H1 (cell line): ENCODE results near the gene RDH5. TPM values are rescaled to one million over a fixed set of nuclear protein-coding genes. Genes with fewer than 3 reads are reported as not detected.
A peak's percentile ranks its signal among the peaks of the same experiment; 100 is the strongest.

Source experiments
- CTCF ChIA-PET: fragments of 300-600 bp; sonication (Branson Sonifier 250); formaldehyde crosslinking; loops from one replicate; lab custom pipeline; 2021; ENCODE audit not compliant: partially characterized antibody; lab: Charles Lee
- POLR2A ChIA-PET: fragments of 300-600 bp; sonication (Branson Sonifier 250); formaldehyde crosslinking; loops from one replicate; lab custom pipeline; 2021; ENCODE audit warnings: inconsistent platforms; ENCODE audit not compliant: partially characterized antibody; lab: Charles Lee
- DNase-seq, 2 experiments: peaks; one replicate each; pipeline versions ENCODE4 v3.0.0 to v3.0.0-alpha.2; 2010 to 2022; ENCODE audit warnings: low spot score in 2 of 2, low read depth in 1 of 2, mixed read lengths in 1 of 2
- FAIRE-seq: peaks from 2 replicates; lab custom pipeline; 2011; peaks lifted over from hg19 to GRCh38; lab: Jason Lieb, UNC
- H2AFZ ChIP-seq: 2 replicates; pipeline ENCODE4 v1.8.1; 2012; ENCODE audit warnings: low read length, inconsistent platforms
- H2AK5ac ChIP-seq: 2 replicates; pipeline ENCODE4 v1.6.1; 2013; ENCODE audit warnings: low read depth, low read length
- H2BK120ac ChIP-seq: replicated peaks from 2 replicates; pipeline ENCODE3; 2013; ENCODE audit warnings: low read depth, low read length, inconsistent platforms
- H2BK12ac ChIP-seq: 2 replicates; pipeline ENCODE4 v1.6.1; 2013; ENCODE audit warnings: low read depth, low read length
- H2BK15ac ChIP-seq: 2 replicates; pipeline ENCODE4 v1.6.1; 2013; ENCODE audit warnings: low read length
- H2BK20ac ChIP-seq: 2 replicates; pipeline ENCODE4 v1.6.1; 2013; ENCODE audit warnings: low read length
- H2BK5ac ChIP-seq: 2 replicates; pipeline ENCODE4 v1.6.1; 2013; ENCODE audit warnings: low read depth, low read length
- H3K14ac ChIP-seq: 2 replicates; pipeline ENCODE4 v1.6.1; 2013; ENCODE audit warnings: inconsistent platforms; ENCODE audit not compliant: insufficient read length
- H3K18ac ChIP-seq: 2 replicates; pipeline ENCODE4 v1.6.1; 2013; ENCODE audit warnings: low read length; ENCODE audit errors: extremely low read depth
- H3K23ac ChIP-seq: 2 replicates; pipeline ENCODE4 v1.6.1; 2013; ENCODE audit warnings: inconsistent platforms; ENCODE audit not compliant: insufficient read length
- H3K23me2 ChIP-seq: 2 replicates; pipeline ENCODE4 v1.6.1; 2013; ENCODE audit warnings: low read depth, low read length
- H3K27ac ChIP-seq: 2 replicates; pipeline ENCODE4 v1.6.1; 2011; ENCODE audit warnings: low read depth, low read length, inconsistent platforms
- H3K27me3 ChIP-seq, 4 experiments: replicated peaks in 1 of 4; 1 replicate in 1 of 4; 2 replicates in 3 of 4; pipeline versions ENCODE4 v1.6.1 to v1.8.1; 2011 to 2013; ENCODE audit warnings: low read length in 3 of 4, mild to moderate bottlenecking in 3 of 4, inconsistent platforms in 2 of 4, mixed read lengths in 2 of 4, moderate library complexity in 1 of 4; ENCODE audit not compliant: control insufficient read depth in 3 of 4, insufficient read depth in 3 of 4; ENCODE audit errors: extremely low read depth in 1 of 4
- H3K36me3 ChIP-seq, 4 experiments: 2 replicates each; pipeline versions ENCODE4 v1.6.1 to v1.8.1; 2011 to 2013; ENCODE audit warnings: mild to moderate bottlenecking in 4 of 4, low read length in 3 of 4, moderate library complexity in 2 of 4, control low read depth in 1 of 4, inconsistent platforms in 1 of 4; ENCODE audit not compliant: insufficient read depth in 4 of 4, control insufficient read depth in 2 of 4
- H3K4ac ChIP-seq: replicated peaks from 2 replicates; pipeline ENCODE3; 2013; ENCODE audit warnings: low read length, low read depth, mixed read lengths, inconsistent platforms; ENCODE audit not compliant: insufficient read length
- H3K4me1 ChIP-seq, 4 experiments: replicated peaks in 1 of 4; 1 replicate in 1 of 4; 2 replicates in 3 of 4; pipeline versions ENCODE4 v1.6.1 to v1.8.1; 2011 to 2013; ENCODE audit warnings: low read length in 3 of 4, inconsistent platforms in 2 of 4, mixed read lengths in 1 of 4; ENCODE audit not compliant: insufficient read depth in 4 of 4, control insufficient read depth in 3 of 4
- H3K4me2 ChIP-seq, 2 experiments: 2 replicates each; pipeline versions ENCODE4 v1.6.1 to v1.8.1; 2011 to 2013; ENCODE audit warnings: low read depth in 2 of 2, low read length in 2 of 2, control low read depth in 1 of 2, inconsistent platforms in 1 of 2, mild to moderate bottlenecking in 1 of 2; ENCODE audit not compliant: insufficient read depth in 1 of 2
- H3K4me3 ChIP-seq, 4 experiments: fragments of 200-600, 300-600 bp in 1 of 4; sonication (generic), shearing (Covaris generic), sonication (Bioruptor Twin) in 1 of 4; 2 replicates each; pipeline versions ENCODE4 v1.5.1 to v1.8.1; 2011 to 2016; ENCODE audit warnings: low read length in 4 of 4, low read depth in 3 of 4, control low read depth in 2 of 4, inconsistent platforms in 2 of 4, mild to moderate bottlenecking in 2 of 4, mixed read lengths in 1 of 4, moderate library complexity in 1 of 4; ENCODE audit not compliant: insufficient read depth in 2 of 4; ENCODE audit errors: extremely low read depth in 1 of 4
- H3K56ac ChIP-seq: replicated peaks from 2 replicates; pipeline ENCODE3; 2013; ENCODE audit warnings: low read depth, mild to moderate bottlenecking, mixed read lengths, low read length, inconsistent platforms; ENCODE audit not compliant: insufficient read length
- H3K79me1 ChIP-seq: 2 replicates; pipeline ENCODE4 v1.6.1; 2013; ENCODE audit warnings: low read depth, low read length, control low read depth
- H3K79me2 ChIP-seq, 2 experiments: 2 replicates each; pipeline versions ENCODE4 v1.6.1 to v1.8.1; 2012 to 2013; ENCODE audit warnings: low read length in 2 of 2, mild to moderate bottlenecking in 2 of 2, inconsistent platforms in 1 of 2; ENCODE audit not compliant: insufficient read depth in 2 of 2, control insufficient read depth in 1 of 2
- H3K9ac ChIP-seq, 4 experiments: replicated peaks in 1 of 4; 1 replicate in 1 of 4; 2 replicates in 3 of 4; pipeline versions ENCODE4 v1.6.1 to v1.8.1; 2011 to 2013; ENCODE audit warnings: low read depth in 3 of 4, low read length in 3 of 4, control low read depth in 2 of 4, mild to moderate bottlenecking in 2 of 4, moderate library complexity in 2 of 4, inconsistent platforms in 1 of 4; ENCODE audit errors: extremely low read depth in 1 of 4
- H3K9me3 ChIP-seq, 2 experiments: 2 replicates each; pipeline versions ENCODE4 v1.6.1 to v1.8.1; 2012 to 2013; ENCODE audit warnings: mild to moderate bottlenecking in 2 of 2, moderate library complexity in 2 of 2, control low read depth in 1 of 2, inconsistent platforms in 1 of 2, low read depth in 1 of 2, low read length in 1 of 2, mixed read lengths in 1 of 2; ENCODE audit not compliant: insufficient read depth in 2 of 2
- H4K20me1 ChIP-seq, 2 experiments: replicated peaks in 1 of 2; 2 replicates each; pipeline versions ENCODE3 to v1.8.1; 2011 to 2013; ENCODE audit warnings: inconsistent platforms in 2 of 2, low read length in 2 of 2, mild to moderate bottlenecking in 1 of 2; ENCODE audit not compliant: insufficient read depth in 2 of 2, control insufficient read depth in 1 of 2
- H4K5ac ChIP-seq: 2 replicates; pipeline ENCODE4 v1.6.1; 2013; ENCODE audit warnings: low read length, low read depth, mixed read lengths, inconsistent platforms; ENCODE audit not compliant: insufficient read length
- H4K8ac ChIP-seq: 2 replicates; pipeline ENCODE4 v1.8.0; 2013; ENCODE audit warnings: mild to moderate bottlenecking, moderate library complexity, low read length, inconsistent platforms; ENCODE audit not compliant: insufficient read depth; ENCODE audit errors: extremely low read depth
- H4K91ac ChIP-seq: replicated peaks from 2 replicates; pipeline ENCODE3; 2013; ENCODE audit warnings: low read length, mixed read lengths, inconsistent platforms; ENCODE audit not compliant: insufficient read length
- ASH2L ChIP-seq: fragments of 200-600, 300-600 bp; sonication (generic); IDR thresholded peaks from one replicate; pipeline ENCODE4 v1.7.1; 2017; ENCODE audit warnings: low read length
- BCL11A ChIP-seq, 2 experiments: IDR thresholded peaks; one replicate each; pipeline ENCODE4 v1.6.1; 2011; ENCODE audit warnings: low read depth in 2 of 2, low read length in 2 of 2, mild to moderate bottlenecking in 2 of 2
- BRCA1 ChIP-seq: IDR thresholded peaks from 2 replicates; pipeline ENCODE4 v1.6.1; 2012; ENCODE audit warnings: low read depth, low read length, improper control_type of control experiment
- FOSL1 ChIP-seq: IDR thresholded peaks from 2 replicates; pipeline ENCODE4 v1.6.1; 2011; ENCODE audit warnings: mild to moderate bottlenecking, low read depth, low read length, moderate library complexity; ENCODE audit not compliant: insufficient read depth
- JUND ChIP-seq: IDR thresholded peaks from 2 replicates; pipeline ENCODE4 v1.6.1; 2011; ENCODE audit warnings: mild to moderate bottlenecking, improper control_type of control experiment, low read length
- KDM4A ChIP-seq: IDR thresholded peaks from one replicate; pipeline ENCODE4 v1.7.1; 2012; ENCODE audit warnings: low read depth, mild to moderate bottlenecking, moderate library complexity, low read length, inconsistent platforms; ENCODE audit not compliant: severe bottlenecking
- POU5F1 ChIP-seq: IDR thresholded peaks from 2 replicates; pipeline ENCODE4 v1.6.1; 2011; ENCODE audit warnings: low read depth, mild to moderate bottlenecking, low read length, moderate library complexity
- RAD21 ChIP-seq, 2 experiments: IDR thresholded peaks in 1 of 2; conservative IDR thresholded peaks in 1 of 2; 2 replicates each; pipeline ENCODE4 v1.6.1; 2011; ENCODE audit warnings: low read depth in 2 of 2, low read length in 2 of 2, improper control_type of control experiment in 1 of 2, inconsistent platforms in 1 of 2, mild to moderate bottlenecking in 1 of 2, moderate library complexity in 1 of 2
- SAP30 ChIP-seq: fragments of 300-600 bp; sonication (generic); IDR thresholded peaks from 2 replicates; pipeline ENCODE4 v1.7.1; 2012; ENCODE audit warnings: low read length, moderate library complexity, mild to moderate bottlenecking, inconsistent platforms; ENCODE audit not compliant: insufficient read depth, insufficient replicate concordance
- SRF ChIP-seq: IDR thresholded peaks from 2 replicates; pipeline ENCODE4 v1.6.1; 2011; ENCODE audit warnings: mild to moderate bottlenecking, low read depth, low read length, moderate library complexity
- WGBS, 2 experiments: shearing (Covaris generic) in 1 of 2; methylation state at CpG; one replicate each; pipeline versions ENCODE4 v1.1.6 to v1.1.7; 2013 to 2015; ENCODE audit warnings: low lambda C conversion rate in 2 of 2, mixed read lengths in 2 of 2, inconsistent platforms in 1 of 2, low coverage in 1 of 2, missing lambda C conversion rate in 1 of 2; ENCODE audit not compliant: insufficient replicate concordance in 2 of 2, insufficient coverage in 1 of 2, insufficient read length in 1 of 2; ENCODE audit errors: extremely low coverage in 1 of 2, missing lambda C conversion rate in 1 of 2; 5-methylcytosine and 5-hydroxymethylcytosine counted together
- polyA plus RNA-seq, 7 experiments: library from polyadenylated mRNA; depleted of rRNA in 3 of 7; stranded (reverse) in 5 of 7; unstranded in 2 of 7; fragments of >200 nt in 5 of 7; fragments of 200-250 nt in 2 of 7; gene quantifications; 1 replicate in 5 of 7; 2 replicates in 1 of 7; 4 replicates in 1 of 7; pipeline versions ENCODE4 v1.2.1 to v1.2.3, GENCODE V29; 2011 to 2013; ENCODE audit warnings: missing spikeins in 2 of 7, mixed read lengths in 2 of 7
- total RNA-seq: library from RNA; stranded (reverse); fragmentation: NEBNext Ultra II Directional; extraction: Animal tissue kit (Norgen Biotek cat#: 25700); gene quantifications from 2 replicates; pipeline ENCODE4 v1.2.1, GENCODE V29; 2021
- TF ChIP-seq, protein P1 (sequence below): IDR thresholded peaks from 2 replicates; pipeline ENCODE4 v1.6.1; 2011; ENCODE audit warnings: low read length, improper control_type of control experiment

RDH5 gene
- total and polyA plus RNA-seq, 2 of the 8 experiments (the other 6 are each of a cell fraction or from before 2014, with no cell fraction given), result 4.2 to 6.0 TPM

DNA sequence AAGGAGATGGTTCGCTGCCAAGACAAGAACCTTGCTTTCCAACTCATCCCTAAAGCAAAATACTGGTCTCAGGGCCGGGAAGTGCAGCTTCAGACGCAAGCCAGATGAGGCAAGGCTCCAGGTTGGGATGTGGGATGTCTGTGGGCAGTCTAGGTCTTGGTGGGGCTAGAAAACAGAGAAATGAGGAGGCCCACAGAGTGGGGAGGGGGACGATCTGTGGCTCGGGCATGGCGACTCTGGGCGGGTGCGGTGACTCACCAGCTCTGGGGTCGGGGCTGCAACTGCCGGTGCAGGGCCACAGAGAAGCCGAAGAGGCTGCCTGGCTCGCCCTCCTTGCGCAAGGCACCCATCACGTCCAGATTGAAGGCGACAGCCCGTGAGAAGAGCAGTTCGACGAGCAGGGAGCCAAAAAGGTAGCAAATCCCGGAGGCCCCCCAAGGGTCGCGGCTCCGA lies 12.9 kb upstream of the RDH5 start:
- H3K27ac ChIP-seq, result no peak overlapping the region
- H3K79me1 ChIP-seq, result peaks cover 11% of the 10 kb centered on the region; the same call in 1 of the 2 replicates
- peak in 1 of 2 experiments; percentile 81 for DNase-seq
- no peak overlapping the region for H2BK15ac ChIP-seq
- H4K5ac ChIP-seq, result peak overlapping the region; percentile 69
- peak overlapping the region; percentile 83 to 88 (median 86) for H3K4me3 ChIP-seq
- 3% methylated on average over 14 of the region's 22 CpGs; no CpG with 5 or more reads in 1 of the 2 experiments for WGBS, 2 experiments
- H2BK20ac ChIP-seq, result no peak overlapping the region
- H4K20me1 ChIP-seq, result peaks cover 0 to 11% of the 10 kb centered on the region in 2 experiments
- H3K9ac ChIP-seq, result peak overlapping the region; percentile 50 to 74 (median 54)
- no peak overlapping the region; the same call in 1 of the 2 replicates for H2AK5ac ChIP-seq
- peak overlapping the region; percentile 20 for H3K56ac ChIP-seq
- no peak for FAIRE-seq
- peak overlapping the region; percentile 91 to 100 for H3K4me2 ChIP-seq
- H2BK12ac ChIP-seq, result 0 out of 2 replicates have a peak overlapping the region, but pooled peaks have one; percentile 32
- H3K79me2 ChIP-seq, result peaks cover 0 to 32% of the 10 kb centered on the region in 2 experiments; a peak in 2 of 4 replicates
- H3K18ac ChIP-seq, result peak overlapping the region; percentile 73
- H3K36me3 ChIP-seq, result no peaks in the 10 kb centered on the region; a peak in 1 of 8 replicates
- no peak overlapping the region; the same call in 1 of the 2 replicates for H4K8ac ChIP-seq
- H3K23ac ChIP-seq, result no peak overlapping the region
- ChIA-PET POLR2A (interaction anchor here (1.0 to 3.6 kb wide), 11 partner anchors 9 to 124 kb away, joined by 5 to 39 read pairs (median 9); partner anchors contain the start of genes BLOC1S1, CD63 and RDH5), CTCF (interaction anchor here (1.6 to 5.1 kb wide), 11 partner anchors 9 to 123 kb away, joined by 3 to 38 read pairs (median 22); partner anchors contain the start of genes BLOC1S1, CD63 and RDH5)
- peaks cover 0 to 25% (median 8%) of the 10 kb centered on the region in 4 experiments; a peak in 5 of 7 replicates for H3K4me1 ChIP-seq
- no peak overlapping the region for H3K14ac ChIP-seq
- no peaks in the 10 kb centered on the region for H3K9me3 ChIP-seq
- H2AFZ ChIP-seq, result 0 out of 2 replicates have a peak overlapping the region, but pooled peaks have one; percentile 55
- no peak overlapping the region for H2BK120ac ChIP-seq
- no peak overlapping the region for H3K4ac ChIP-seq
- H3K23me2 ChIP-seq, result peaks cover 15% of the 10 kb centered on the region
- peak overlapping the region; percentile 40 for H4K91ac ChIP-seq
- H3K27me3 ChIP-seq, result peaks cover 0 to 3% (median 0%) of the 10 kb centered on the region in 4 experiments; a peak in 5 of 7 replicates
- peak overlapping the region; percentile 62; the same call in 1 of the 2 replicates for H2BK5ac ChIP-seq
- TF ChIP-seq BCL11A (IDR thresholded peaks at IDR 0.05; ENCODE audit: low read depth in 2 of 2, low read length in 2 of 2) (no peak), BRCA1 (no peak), FOSL1 (no peak), JUND (peak; percentile 80), ASH2L (peak; percentile 0), KDM4A (peak; percentile 80), RAD21 (IDR thresholded peaks at IDR 0.05 in 1 of 2, conservative IDR thresholded peaks at IDR 0.05 in 1 of 2; ENCODE audit: low read depth in 2 of 2, low read length in 2 of 2) (no peak), SRF (no peak), POU5F1 (no peak), SAP30 (peak; percentile 39)
- TF ChIP-seq, protein P1, sequence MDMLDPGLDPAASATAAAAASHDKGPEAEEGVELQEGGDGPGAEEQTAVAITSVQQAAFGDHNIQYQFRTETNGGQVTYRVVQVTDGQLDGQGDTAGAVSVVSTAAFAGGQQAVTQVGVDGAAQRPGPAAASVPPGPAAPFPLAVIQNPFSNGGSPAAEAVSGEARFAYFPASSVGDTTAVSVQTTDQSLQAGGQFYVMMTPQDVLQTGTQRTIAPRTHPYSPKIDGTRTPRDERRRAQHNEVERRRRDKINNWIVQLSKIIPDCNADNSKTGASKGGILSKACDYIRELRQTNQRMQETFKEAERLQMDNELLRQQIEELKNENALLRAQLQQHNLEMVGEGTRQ, result no peak
